GM19099 (cell line): ENCODE results near the gene PTPRF.

Experiments used
- POLR2A ChIP-seq: IDR thresholded peaks from 3 replicates; pipeline ENCODE4 v1.6.1; 2011; ENCODE audit warnings: low read depth; ENCODE audit not compliant: insufficient read length; ENCODE audit errors: extremely low read depth

The PTPRF gene

GRCh38 chr1:43551396-43551888, 20.8 kb downstream of the PTPRF start:
- no peak for TF ChIP-seq POLR2A

DNA sequence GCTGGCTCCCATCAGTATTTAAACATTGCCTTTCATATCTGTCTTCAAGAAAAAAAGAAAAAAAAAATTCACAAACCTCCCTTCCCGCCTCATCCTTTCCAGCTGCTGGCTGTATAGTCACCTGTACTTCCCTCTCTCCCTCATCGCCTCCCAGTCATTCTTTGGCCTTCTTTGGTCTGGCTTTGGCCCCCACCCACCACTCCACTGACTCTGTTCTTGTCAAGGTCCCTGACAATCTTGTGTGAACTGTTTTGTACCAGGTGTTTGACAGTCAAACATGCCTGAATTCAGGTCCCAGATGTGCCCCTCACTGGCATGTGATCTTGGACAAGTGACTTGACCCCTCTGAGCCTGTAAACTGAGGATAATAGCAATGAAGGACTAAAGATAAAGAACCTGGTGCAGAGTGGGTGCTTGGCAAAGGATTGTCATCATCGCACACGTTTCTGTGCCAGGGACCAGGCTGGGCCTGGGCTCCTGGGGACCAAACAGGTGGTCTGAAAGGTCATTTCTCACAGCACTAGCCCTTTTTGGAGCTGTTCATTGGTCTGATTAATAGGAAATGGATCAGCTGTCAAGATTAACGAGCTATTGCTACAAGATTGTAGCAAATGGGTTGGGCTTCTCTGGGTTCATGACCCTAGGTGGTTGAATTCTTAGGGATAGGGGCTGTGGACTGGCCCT, 21.5 kb downstream of the PTPRF start:
- TF ChIP-seq POLR2A, result no peak

DNA sequence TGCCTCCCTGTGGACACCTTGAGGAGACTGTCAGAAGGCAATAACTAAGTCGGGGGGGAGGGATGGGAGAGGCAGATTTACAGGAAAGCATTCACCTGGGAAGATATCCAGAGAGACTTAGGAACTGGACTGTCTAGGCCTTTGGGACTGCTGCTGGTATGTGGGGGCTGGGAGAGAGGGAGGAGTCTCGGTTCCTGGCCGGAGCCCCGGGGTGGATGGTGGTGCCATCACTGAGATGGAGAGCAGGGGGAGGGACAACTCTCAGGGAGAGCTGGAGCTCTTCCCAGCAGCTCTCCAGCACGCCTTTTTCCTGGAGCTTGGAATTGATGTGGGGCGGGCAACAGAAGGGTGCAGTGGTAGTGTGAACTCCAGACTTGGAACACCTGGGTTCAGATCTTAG, 22.1 kb downstream of the PTPRF start:
- no peak for TF ChIP-seq POLR2A

- TF ChIP-seq POLR2A, result no peak
These were observed 23.8 kb downstream of the PTPRF start for GRCh38 chr1:43554444-43554992.

- TF ChIP-seq POLR2A, result no peak
These were observed 26.1 kb downstream of the PTPRF start for GRCh38 chr1:43556782-43557181.

DNA sequence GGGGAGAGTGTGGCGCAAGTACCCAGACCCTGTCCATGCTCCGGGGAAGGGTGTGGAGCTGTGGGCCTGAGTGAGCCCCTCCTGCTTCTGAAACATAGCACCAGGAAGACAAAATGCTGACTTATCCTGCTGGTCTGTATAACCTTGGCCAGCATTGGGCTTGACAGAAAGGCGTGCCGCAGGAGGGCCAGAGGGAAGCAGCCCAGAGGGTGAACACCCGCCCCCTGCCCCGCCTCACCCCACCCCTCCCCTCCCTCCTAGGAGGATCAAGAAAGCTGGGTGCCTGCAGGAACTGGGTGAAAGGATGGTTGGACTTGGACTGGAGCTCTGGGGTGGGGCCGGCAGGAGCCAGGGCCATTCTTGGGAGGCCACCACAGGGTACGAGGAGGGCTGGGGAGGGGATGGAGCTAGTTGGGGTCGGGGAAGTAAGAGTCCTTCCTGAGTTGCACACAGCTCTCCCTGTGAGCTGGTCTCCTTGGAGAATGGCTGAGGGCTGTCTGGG, 27.1 kb downstream of the PTPRF start:
- TF ChIP-seq POLR2A, result no peak

GRCh38 chr1:43558346-43558841, 27.7 kb downstream of the PTPRF start:
- no peak for TF ChIP-seq POLR2A

- no peak for TF ChIP-seq POLR2A
These were observed 29.0 kb downstream of the PTPRF start for GRCh38 chr1:43559714-43560113.

- TF ChIP-seq POLR2A, result no peak
These were observed 29.6 kb downstream of the PTPRF start for GRCh38 chr1:43560286-43560685.

DNA sequence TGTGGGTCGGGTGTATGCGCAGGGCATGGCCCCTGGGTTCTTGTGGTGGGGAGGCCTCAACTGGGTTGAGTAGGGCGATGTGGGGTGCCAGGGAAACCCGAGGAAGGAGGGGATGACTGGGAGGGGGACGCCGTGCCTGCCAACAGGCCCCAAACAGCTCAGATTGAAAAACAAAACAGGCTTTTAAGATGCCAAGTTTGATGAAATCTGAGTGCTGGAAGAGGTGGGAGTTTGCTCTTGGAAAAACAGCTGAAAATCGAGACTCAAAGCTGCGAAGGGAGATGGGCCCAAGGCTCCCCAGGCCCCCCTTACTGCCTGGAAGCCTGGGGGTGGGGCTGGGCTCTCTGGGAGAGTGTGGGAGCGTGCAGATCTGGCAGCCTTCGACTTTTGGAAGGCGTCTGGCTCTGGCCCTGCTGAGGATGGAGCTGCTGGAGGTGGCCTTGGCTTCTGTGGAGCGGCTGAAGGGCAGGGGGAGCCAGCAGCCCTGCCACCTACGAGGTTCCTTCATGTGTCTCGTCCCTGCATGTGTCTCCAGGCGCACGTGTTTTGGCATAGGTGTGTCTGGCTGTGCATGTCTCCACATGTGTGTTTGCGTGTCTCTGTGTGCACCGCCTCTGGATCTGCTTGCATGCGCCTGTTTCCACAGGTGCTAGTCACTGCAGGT, 33.3 kb downstream of the PTPRF start:
- TF ChIP-seq POLR2A, result no peak

- no peak for TF ChIP-seq POLR2A
These were observed 34.1 kb downstream of the PTPRF start for GRCh38 chr1:43564551-43565348.

DNA sequence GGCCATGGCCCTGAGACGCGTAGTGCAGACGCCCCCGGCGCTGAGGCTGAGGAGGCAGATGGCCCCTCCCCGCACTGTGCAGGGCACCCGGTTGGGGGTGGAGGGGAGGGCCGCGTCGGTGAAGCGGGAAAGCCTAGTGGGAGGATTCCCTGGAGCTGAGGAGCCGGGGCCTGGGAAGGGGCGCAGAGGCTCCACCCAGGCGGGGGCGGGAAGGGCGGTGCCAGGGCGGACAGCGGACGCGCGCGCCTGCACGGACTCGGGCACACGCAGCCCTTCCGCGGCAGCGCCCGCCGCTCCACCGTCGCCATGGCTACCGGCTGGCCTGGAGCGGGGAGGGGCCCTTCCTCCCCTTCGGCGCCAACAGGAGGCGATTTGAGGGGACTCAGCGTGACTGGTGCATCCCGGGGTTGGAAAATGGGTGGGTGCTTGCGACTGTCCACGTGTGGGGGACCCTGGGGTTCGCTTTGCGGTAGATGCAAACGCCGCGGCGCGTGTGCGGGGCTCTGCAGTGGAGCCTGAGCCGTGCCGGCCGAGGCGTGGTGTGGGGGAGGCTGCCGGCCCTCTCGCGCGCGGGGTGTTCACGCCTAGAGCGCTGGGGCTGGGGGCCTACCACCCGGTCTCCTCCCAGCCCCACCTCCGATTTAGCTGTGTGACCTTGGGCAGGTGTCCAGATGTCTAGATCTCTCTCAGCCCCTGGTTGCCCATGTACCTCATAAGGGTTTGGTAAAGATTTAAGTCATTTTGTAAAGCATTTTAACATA, 35.1 kb downstream of the PTPRF start:
- TF ChIP-seq POLR2A, result no peak

DNA sequence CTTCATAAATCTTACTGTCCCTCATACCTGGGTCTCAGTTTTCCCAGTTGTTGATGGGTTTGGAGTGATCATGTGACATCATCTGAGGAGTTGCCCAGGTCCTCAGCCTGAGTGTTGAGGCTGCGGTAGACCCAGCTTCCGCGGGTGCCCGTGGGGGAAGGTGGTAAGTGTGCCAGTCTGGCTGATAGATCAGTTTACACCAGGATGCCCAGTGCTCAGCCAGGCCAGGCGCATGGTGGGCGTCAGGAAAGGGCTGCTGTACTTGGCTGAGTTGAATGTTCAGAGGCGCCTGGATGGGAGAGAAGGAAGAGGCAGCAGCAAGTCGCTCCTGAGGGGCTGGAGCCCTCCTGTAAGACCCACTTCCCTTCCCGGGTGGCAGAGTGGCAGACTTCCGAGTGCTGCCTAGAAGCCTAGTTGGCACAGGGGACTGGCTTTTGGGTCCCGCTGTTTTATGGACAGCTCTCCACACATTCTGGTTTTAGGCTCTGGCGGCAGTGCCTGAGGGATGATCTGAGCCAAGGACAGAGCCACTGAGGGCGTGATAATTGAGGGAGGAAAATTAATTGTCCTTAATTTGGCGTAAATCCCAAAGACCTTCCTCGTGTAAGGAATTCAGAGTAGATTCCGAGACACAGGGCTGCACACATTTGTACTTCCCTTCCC, 35.8 kb downstream of the PTPRF start:
- no peak for TF ChIP-seq POLR2A

GRCh38 chr1:43569175-43569574, 38.5 kb downstream of the PTPRF start:
- no peak for TF ChIP-seq POLR2A
